Measurements from ENCODE around the gene MILR1. TPM values are rescaled to one million over a fixed set of nuclear protein-coding genes. Genes with fewer than 3 reads are reported as not detected.

Gene MILR1
- total RNA-seq, 1 donor from 2014 or later, result 0.28 TPM

DNA sequence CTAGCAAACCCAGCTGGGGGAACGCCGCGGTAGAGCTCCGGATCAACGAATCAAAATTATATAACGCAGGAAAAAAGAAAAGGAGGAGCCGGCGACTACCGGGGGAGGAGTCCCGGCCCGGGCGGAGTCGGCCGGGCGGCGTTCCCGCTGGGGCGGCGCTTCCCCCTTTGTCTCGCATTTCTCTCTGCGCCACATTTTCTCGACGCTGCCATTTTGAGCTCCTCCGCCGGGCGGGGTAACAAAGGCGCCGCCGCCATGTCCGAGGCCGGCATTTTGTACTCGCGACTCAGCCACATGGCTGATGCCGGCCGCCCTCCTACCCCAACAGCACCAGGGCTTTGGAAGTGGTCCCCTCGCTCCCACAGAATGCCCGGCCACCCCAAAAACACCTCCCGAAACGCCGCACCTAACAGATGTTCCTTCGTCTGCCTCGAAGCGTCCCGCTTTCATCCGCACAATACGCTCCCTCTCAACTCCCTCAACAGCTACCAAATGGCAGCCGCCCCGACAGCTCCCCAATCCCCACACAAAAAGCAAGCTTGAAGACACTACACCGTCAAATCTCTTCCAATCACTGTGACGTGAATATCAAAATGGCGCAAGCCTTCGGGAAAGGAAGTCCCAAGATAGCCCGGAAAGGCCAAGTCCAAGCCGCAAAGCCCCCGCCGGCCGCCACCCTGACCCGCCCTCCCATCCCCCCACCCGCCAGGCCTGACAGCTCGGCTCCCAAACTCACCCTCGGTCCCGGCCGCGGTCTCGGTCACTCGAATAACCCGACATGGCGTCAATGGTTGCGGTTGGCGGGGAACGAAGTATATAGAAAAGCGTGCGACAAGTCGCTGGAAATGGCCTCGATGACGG lies 56.7 kb downstream of the MILR1 start:
- Mint-ChIP-seq H3K4me3 (peak overlapping the region; percentile 99), H3K36me3 (ENCODE audit: low read depth) (peaks cover 69% of the 10 kb centered on the region), H3K27me3 (no peaks in the 10 kb centered on the region), H3K4me1 (peaks cover 50% of the 10 kb centered on the region), H3K27ac (peak overlapping the region; percentile 100), H3K9me3 (no peaks in the 10 kb centered on the region)
- DNase-seq, result peak; percentile 96
- intact Hi-C loops (cut with micrococcal nuclease), result loop anchor here (1.0 to 10.0 kb wide), 10 partner anchors 8 to 732 kb away; partner anchors contain the start of genes CCDC47, ERN1, ICAM2 and POLG2

DNA sequence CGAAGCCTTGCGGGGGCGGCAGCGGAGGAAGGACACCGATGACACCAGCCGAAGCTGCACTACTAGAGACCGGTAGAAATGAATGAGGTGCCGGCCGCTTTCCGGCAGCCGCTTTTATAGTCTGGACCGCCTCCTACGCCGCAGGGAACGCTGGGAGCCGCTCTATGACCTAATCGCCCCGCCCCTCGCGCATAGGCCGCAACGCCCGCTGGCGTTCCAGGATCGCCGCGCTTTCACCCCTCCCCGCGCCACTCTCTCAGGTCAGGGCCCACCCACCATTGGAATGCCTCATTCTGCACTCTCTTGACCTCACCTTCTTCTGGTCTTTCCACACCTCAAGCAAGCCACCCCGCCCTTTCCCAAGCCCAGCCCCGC lies 57.3 kb downstream of the MILR1 start, which contains the start of gene DDX5:
TSS of gene DDX5 (minus strand) at position 89 of the 375 bp plus-strand sequence. CDS start 170 bp downstream, outside the sequence.
- peaks cover 66% of the 10 kb centered on the region for H3K36me3 Mint-ChIP-seq (ENCODE audit: low read depth)
- H3K27ac Mint-ChIP-seq, result peak within 1 kb of the TSS; percentile 100
- intact Hi-C loops (cut with micrococcal nuclease), result loop anchor here (1.0 to 10.0 kb wide), 9 partner anchors 9 to 733 kb away; partner anchors contain the start of genes CCDC47, ERN1, ICAM2 and POLG2
- peak within 1 kb of the TSS; percentile 99 for H3K4me3 Mint-ChIP-seq
- no peaks in the 10 kb centered on the region for H3K27me3 Mint-ChIP-seq
- H3K9me3 Mint-ChIP-seq, result no peaks in the 10 kb centered on the region
- peaks cover 45% of the 10 kb centered on the region for H3K4me1 Mint-ChIP-seq
- peak; percentile 99 for DNase-seq

- Mint-ChIP-seq H3K27ac (peak within 1 kb of the TSS; percentile 100), H3K4me1 (peaks cover 40% of the 10 kb centered on the region), H3K9me3 (no peaks in the 10 kb centered on the region), H3K4me3 (peak within 1 kb of the TSS; percentile 99), H3K27me3 (no peaks in the 10 kb centered on the region), H3K36me3 (ENCODE audit: low read depth) (peaks cover 66% of the 10 kb centered on the region)
- DNase-seq, result peak; percentile 98
- intact Hi-C loops (cut with micrococcal nuclease), result loop anchor here (1.0 to 10.0 kb wide), 10 partner anchors 9 to 733 kb away; partner anchors contain the start of genes CCDC47, ERN1, ICAM2 and POLG2
These were observed 57.9 kb downstream of the MILR1 start, which contains the start of gene CEP95 for GRCh38 chr17:64506576-64507412. CEP95 (plus strand) TSS chr17:64506977; CDS start chr17:64507098, 121 bp downstream.

DNA sequence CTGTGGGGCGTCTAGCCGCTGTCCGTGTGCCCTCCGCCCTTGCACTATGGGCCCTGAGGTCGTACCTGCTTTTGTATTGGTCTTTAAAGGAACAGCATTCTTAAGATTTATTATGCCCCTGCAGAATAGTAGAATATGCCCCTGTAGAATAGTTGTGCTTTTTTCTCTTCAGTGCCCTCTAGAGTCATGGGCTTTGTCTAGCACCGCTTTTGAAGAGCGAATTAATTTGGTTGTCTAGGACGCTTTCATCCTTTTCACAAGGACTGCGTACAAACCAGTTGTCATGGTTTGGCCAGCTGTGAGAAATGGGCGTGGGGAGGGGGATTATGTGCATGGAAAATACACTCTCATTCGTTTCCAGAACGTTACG lies 58.5 kb downstream of the MILR1 start:
- Mint-ChIP-seq H3K4me1 (peaks cover 36% of the 10 kb centered on the region), H3K9me3 (no peaks in the 10 kb centered on the region), H3K36me3 (ENCODE audit: low read depth) (peaks cover 63% of the 10 kb centered on the region), H3K27me3 (no peaks in the 10 kb centered on the region), H3K4me3 (peak overlapping the region; percentile 99), H3K27ac (peak overlapping the region; percentile 100)
- peak; percentile 83 for DNase-seq
- intact Hi-C loops (cut with micrococcal nuclease), result loop anchor here (1.0 to 10.0 kb wide), 8 partner anchors 65 to 483 kb away; partner anchors contain the start of genes ERN1, ICAM2 and SMURF2

DNA sequence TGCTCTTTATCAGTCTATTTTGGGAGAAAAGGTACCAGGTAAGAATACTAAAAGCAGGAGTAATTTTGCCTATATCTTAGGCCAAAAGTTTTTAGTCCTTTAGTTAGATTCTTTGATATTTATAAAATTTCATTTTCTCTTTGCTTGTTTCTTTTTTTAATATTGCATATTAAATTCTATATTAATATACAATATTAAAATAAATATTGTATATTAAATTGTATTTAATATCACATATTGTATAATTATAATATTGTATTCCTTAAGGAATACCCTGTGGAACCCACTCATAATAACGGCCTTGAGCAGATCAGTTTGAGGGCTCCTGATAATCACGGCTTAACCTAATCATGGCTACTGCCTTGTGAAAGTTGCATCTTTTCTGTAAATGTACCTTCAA lies 59.8 kb downstream of the MILR1 start:
- H3K27me3 Mint-ChIP-seq, result no peaks in the 10 kb centered on the region
- H3K27ac Mint-ChIP-seq, result no peak overlapping the region
- intact Hi-C loops (cut with micrococcal nuclease), result loop anchor here (5.0 to 10.0 kb wide), 5 partner anchors 94 to 484 kb away; partner anchors contain the start of genes ERN1 and ICAM2
- peak overlapping the region; percentile 99 for H3K4me3 Mint-ChIP-seq
- no peak for DNase-seq
- H3K9me3 Mint-ChIP-seq, result no peaks in the 10 kb centered on the region
- peaks cover 57% of the 10 kb centered on the region for H3K36me3 Mint-ChIP-seq (ENCODE audit: low read depth)
- peaks cover 28% of the 10 kb centered on the region for H3K4me1 Mint-ChIP-seq

DNA sequence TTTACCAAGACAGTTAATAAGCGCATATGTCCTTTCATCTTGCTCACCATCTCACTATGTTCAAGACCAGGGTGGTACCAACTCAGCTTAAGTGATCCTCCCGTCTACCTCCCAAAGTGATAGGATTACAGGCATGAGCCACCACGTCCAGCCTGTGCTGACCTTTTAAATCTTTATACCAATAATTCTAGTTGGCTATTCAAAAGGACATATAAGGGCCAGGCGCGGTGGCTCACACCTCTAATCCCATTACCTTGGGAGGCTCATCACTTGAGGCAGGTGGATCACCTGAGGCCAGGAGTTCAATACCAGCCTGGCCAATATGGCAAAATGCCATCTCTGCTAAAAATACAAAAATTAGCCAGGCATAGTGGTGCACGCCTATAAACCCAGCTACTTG lies 60.3 kb downstream of the MILR1 start:
- H3K4me3 Mint-ChIP-seq, result peak overlapping the region; percentile 36
- H3K9me3 Mint-ChIP-seq, result no peaks in the 10 kb centered on the region
- H3K36me3 Mint-ChIP-seq (ENCODE audit: low read depth), result peaks cover 57% of the 10 kb centered on the region
- intact Hi-C loops (cut with micrococcal nuclease), result loop anchor here (5.0 to 10.0 kb wide), 5 partner anchors 93 to 484 kb away; partner anchors contain the start of genes ERN1 and ICAM2
- H3K27me3 Mint-ChIP-seq, result no peaks in the 10 kb centered on the region
- DNase-seq, result no peak
- H3K27ac Mint-ChIP-seq, result no peak overlapping the region
- H3K4me1 Mint-ChIP-seq, result peaks cover 25% of the 10 kb centered on the region

DNA sequence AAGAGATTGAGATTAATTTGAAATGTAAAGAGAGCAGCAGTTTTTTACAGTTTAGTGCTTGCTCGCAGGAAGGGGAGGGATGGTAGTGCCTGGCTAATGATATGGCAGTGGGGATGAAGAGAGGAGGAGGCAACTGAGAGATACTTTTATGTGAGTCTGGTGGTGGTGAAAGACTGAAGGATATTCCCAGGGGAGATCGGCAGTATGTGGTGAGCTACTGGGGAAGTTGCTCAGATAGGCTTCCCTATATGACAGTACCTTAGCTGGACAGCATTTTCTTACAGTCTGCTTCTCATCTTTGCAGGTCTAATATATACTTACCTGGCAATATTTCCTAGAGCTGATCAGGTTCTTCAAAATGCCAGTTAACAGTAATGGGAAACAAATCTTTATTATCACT lies 66.5 kb downstream of the MILR1 start:
- H3K27ac Mint-ChIP-seq, result peak overlapping the region; percentile 8
- H3K27me3 Mint-ChIP-seq, result no peaks in the 10 kb centered on the region
- no peak overlapping the region for H3K4me3 Mint-ChIP-seq
- H3K36me3 Mint-ChIP-seq (ENCODE audit: low read depth), result peaks cover 53% of the 10 kb centered on the region
- intact Hi-C loops (cut with micrococcal nuclease), result no loop called here
- peaks cover 12% of the 10 kb centered on the region for H3K4me1 Mint-ChIP-seq
- no peaks in the 10 kb centered on the region for H3K9me3 Mint-ChIP-seq
- no peak for DNase-seq

- no peak overlapping the region for H3K27ac Mint-ChIP-seq
- intact Hi-C loops (cut with micrococcal nuclease), result no loop called here
- peaks cover 52% of the 10 kb centered on the region for H3K36me3 Mint-ChIP-seq (ENCODE audit: low read depth)
These were observed 66.9 kb downstream of the MILR1 start for GRCh38 chr17:64515829-64516228.

More at GRCh38 chr17:64515829-64516228, 66.9 kb downstream of the MILR1 start:
- no peak for DNase-seq
- no peak overlapping the region for H3K4me3 Mint-ChIP-seq
- peaks cover 12% of the 10 kb centered on the region for H3K4me1 Mint-ChIP-seq
- no peaks in the 10 kb centered on the region for H3K27me3 Mint-ChIP-seq
- H3K9me3 Mint-ChIP-seq, result no peaks in the 10 kb centered on the region

Other genes starting within 250 kb of the MILR1 start
- 22.2 and 23.9 TPM in 2 replicates for gene TEX2, start 185.9 kb upstream of the MILR1 start, total RNA-seq
- gene PECAM1, start 58.3 kb upstream of the MILR1 start, total RNA-seq, result 4.9 and 6.8 TPM in 2 replicates
- 36.3 and 37.1 TPM in 2 replicates for gene POLG2, start 47.9 kb downstream of the MILR1 start, total RNA-seq
- 844 and 861 TPM in 2 replicates for gene DDX5, start 57.2 kb downstream of the MILR1 start, total RNA-seq
- 42.9 and 48.3 TPM in 2 replicates for gene CEP95, start 57.9 kb downstream of the MILR1 start, total RNA-seq
- 10.3 and 11.3 TPM in 2 replicates for gene SMURF2, start 213.2 kb downstream of the MILR1 start, total RNA-seq

Data from activated CD4-positive, alpha-beta T cell treated with anti-CD3 and anti-CD28 coated beads, Interleukin-2, amount 10 ng/mL, durations not matched to agents 24 days and 14 days (primary cell).